ENCODE results near the gene KRTAP12-3.
"Not testable (repeated sequence)": the region's sequence is repeated elsewhere in the genome, so short reads cannot be mapped to it uniquely, and the experiment has no call there.

Gene KRTAP12-3

DNA sequence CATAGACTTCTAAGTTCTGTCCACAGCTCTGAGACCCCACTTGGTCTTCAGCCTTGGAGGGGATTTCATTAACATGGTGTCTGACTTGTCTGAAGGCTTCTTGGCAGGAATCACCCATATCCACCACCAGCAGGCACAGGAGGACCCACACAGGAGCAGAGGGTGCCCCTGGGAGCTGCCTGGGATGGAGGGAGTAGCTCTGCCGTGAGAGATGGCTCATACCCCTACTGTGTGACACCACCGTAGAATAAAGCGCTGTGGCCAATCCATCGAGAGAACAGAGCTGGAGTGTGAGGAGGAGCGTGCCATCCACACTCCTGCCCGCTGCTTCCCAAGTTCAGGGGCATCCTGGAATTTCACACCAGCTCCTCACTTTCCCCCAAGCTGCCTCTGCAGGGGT, 27.3 kb downstream of the KRTAP12-3 start:
- not testable (repeated sequence) for DNase-seq (ENCODE audit: low read depth)

DNA sequence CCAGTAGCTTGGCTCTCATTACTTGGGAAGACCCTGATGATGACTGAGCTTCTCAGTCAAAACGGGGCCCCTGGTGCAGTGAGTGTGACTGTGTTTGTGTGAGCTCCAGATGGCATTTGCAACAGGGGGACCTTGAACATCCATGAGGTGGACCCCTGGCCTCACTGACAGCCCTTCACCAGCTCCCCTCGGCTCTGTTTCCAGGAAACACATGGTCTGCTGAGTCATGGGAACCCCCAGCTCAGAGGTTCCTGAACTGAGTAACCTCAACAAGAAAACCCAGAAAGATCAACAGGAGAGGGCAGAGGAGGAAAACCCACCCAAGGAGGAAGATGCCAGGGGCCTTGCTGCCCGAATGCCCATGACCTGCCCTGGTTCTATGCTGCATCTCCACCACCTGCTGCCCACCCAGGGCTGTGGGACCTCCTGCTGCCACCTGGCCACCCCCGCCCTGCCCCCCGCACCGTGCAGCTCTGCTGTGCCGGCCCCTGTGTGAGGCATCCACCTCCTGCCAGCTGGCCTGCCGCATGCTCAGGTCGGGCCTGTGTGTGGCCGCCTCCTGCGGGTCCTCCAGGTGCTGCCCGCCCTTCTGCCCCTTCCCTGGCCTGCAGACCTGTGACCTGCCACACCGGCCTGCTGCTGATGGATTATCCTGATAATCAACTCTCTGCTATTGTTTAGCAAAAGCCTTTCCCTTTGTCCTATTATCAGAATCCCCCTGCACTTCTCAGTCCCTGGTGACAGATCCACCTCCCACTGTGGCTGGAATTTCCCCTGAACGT, 28.5 kb downstream of the KRTAP12-3 start:
- no peak for DNase-seq (ENCODE audit: low read depth)

DNA sequence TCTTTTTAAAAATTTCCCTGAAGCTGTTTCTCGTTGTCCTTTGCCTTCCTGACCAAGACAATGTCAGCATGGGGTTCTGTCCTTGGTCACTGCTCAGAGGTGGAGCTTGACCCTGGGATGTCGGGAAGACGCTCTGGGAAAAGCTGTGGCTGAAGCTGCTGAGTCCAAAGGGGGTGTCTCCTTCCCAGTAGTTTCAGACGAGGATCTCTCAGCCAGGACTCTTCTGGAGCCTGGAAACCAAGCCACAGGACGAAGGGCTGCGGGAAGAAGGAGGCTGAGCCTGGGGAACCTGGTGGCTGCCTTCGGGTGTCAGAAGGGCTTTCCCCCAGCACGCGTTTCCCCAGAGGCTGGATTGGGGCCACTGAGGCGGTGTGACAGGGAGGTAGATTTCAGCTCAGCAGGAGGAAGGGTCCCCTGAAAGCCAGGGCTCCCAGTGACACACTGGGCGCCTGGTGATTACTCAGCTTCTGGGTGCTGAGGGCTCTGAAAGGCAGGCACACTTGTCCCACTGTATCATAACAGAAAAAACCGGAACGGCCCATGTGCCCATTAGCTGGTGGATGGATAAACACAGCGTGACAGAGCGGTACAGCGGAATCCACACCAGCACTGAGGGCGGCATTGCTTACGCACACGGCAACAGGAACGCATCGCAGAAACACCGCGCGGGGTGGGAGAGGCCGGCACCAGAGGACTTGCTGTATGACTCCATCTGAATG, 29.3 kb downstream of the KRTAP12-3 start:
- no peak for DNase-seq (ENCODE audit: low read depth)

DNA sequence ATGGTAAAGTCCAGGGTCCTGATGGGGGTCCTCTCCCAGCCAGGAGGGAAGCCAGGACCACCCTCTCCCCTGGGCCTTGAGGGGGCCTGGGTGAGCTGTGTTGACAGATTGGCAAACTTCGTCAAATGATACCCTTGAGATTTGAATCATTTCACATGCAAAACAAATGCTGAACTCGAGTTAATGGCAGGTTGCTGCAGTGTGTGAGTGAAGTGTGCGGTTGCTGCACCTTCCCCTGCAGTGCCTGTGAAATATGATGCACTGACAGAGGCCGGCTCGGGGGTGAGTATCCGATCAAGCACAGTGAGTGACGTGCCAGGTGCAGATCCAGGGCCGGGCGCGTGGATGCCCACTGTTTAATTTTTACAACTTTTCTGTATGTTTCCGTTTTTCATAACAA, 29.9 kb downstream of the KRTAP12-3 start:
- DNase-seq (ENCODE audit: low read depth): no peak

DNA sequence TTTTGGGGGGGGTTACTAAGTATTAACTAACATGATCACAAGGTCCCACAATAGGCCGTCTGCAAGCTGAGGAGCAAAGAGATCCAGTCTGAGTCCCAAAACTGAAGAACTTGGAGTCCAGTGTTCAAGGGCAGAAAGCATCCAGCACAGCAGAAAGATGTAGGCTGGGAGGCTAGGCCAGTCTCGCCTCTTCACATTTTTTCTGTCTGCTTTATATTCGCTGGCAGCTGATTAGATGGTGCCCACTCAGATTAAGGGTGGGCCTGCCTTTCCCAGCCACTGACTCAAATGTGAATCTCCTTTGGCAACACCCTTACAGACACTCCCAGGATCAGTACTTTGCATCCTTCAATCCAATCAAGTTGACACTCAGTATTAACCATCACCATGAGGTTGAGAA, 32.0 kb downstream of the KRTAP12-3 start:
- not testable (repeated sequence) for DNase-seq (ENCODE audit: low read depth)

DNA sequence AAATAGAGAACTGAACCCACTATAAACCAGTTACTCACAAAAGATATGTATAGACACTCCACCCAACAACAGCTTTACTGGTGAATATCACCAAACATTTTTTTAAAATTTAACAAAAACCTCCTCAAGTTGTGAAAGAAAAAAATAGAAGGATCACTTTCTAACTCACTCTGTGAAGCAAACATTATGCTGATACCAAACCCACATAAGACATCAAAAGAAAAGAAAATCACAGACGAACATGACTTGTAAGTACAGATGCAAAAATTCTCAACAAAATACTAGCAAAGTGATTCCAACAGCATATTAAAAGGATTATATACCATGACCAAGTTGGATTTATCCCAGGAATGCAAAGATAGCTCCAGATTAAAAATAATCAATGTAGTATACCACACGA, 34.0 kb downstream of the KRTAP12-3 start:
- no peak for DNase-seq (ENCODE audit: low read depth)

DNA sequence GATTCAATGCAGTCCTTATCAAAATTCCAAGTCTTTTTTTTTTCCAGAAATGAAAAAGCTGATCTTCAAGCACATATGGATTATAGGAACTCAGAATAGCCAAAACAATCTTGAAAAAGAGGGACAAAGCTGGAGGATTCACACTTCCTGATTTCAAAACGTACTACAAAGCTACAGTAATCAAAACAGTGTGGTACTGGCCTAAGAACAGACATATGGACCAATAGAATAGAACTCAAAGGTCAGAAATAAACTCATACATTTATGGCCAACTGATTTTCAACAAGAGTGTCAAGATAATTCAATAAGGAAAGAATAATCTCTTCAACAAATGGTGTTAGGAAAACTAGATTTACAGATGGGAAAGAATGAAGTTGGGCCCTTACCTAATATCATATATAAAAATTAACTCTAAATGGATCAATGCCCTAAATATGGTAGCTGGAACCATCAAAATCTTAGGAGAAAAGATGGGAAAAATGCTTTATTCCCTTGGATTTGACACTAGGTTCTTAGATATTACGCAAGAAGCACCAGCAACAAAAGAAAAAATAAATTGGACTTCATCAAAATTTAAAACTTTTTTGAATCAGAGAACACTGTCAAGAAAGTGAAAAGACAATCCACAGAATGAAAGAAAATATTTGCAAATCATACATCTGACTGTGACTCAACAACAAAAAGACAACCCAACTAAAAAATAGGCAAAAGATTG, 35.2 kb downstream of the KRTAP12-3 start:
- DNase-seq (ENCODE audit: low read depth): no peak

DNA sequence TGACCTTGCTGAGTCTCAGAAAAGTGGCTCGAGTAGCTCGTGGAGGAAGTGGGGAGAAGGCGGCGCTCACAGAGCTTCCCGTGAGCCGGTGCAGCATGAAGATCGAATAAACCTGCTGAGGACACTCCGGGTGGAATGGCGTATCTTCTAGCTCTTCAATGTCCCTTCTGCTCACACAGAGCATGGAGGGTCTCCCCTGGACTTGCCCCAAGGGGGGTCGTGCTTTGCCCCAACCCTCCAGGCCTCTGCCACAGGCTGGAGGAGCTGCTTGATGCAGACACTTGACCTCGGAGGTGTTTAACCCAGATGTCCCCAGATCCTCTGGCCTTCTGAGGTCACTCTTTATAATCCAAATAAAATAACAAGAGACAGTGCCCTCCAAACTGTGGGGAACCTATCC, 37.0 kb downstream of the KRTAP12-3 start:
- DNase-seq (ENCODE audit: low read depth): no peak

DNA sequence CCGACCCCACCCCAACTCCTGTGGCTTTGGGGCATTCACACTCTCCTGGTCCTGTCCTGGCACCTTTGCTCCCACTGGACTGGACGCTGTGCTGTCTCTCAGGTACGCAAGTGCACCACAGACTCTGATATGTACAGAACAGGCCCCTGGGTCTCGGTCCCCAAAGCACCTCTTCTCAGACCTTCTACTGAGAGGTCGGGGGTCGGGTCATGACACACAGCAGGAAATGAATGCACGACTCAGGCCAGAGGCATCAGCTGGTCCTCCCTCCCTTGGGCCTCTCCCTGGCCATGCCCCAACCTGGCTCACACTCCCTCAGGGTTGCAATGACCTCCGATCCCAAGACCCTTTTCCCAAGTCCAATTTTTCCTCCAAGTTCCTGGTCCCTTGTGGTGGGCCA, 37.5 kb downstream of the KRTAP12-3 start:
- no peak for DNase-seq (ENCODE audit: low read depth)

DNA sequence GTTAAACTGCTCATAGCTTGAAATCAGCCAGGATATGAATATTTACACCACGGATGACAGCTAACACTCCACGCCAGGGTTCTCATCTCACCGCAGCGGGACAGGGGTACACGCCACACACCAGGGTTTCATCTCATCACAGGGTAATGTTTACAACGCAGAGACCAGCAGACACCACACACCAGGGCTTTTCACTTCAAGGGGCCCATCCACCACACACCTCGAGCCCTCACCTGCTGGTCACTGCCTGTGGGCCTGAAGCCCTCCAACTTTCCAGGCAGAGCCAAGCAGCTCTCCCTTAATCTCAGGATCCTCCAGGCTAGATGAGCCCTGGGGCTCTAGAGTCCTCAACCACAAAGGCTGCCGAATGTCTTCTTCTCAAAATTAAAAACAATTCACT, 37.9 kb downstream of the KRTAP12-3 start:
- no peak for DNase-seq (ENCODE audit: low read depth)

DNA sequence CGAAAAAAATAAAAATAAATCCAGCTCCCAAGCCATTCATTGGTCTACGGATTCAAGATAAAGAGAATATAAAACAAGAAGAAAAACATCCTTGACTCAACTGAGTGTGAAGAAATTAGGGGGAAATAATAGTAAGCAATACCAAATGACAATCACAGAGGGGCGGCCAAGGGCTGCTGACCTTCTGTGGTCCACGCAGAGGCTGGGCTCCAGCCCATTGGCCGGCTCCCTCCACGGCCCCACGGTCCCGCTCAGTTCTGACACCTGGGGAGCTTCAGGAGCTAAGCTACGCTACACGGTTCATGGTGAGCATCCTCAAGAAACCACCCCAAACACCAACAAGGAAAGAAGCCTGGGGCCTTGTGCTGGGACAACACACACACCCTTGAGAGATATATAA, 38.8 kb downstream of the KRTAP12-3 start:
- no peak for DNase-seq (ENCODE audit: low read depth)

DNA sequence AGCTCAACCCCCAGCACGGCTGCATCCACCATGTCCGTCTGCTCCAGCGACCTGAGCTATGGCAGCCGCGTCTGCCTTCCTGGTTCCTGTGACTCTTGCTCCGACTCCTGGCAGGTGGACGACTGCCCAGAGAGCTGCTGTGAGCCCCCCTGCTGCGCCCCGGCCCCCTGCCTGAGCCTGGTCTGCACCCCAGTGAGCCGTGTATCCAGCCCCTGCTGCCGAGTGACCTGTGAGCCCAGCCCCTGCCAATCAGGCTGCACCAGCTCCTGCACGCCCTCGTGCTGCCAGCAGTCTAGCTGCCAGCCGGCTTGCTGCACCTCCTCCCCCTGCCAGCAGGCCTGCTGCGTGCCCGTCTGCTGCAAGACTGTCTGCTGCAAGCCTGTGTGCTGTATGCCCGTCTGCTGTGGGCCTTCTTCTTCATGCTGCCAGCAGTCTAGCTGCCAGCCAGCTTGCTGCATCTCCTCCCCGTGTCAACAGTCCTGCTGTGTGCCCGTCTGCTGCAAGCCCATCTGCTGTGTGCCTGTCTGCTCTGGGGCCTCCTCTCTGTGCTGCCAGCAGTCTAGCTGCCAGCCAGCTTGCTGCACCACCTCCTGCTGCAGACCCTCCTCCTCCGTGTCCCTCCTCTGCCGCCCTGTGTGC, 39.6 kb downstream of the KRTAP12-3 start, which contains the start of gene KRTAP10-12:
Gene KRTAP10-12 (plus strand): TSS at position 1 of the 639 bp plus-strand sequence. CDS start 30 bp downstream, at position 31.
- DNase-seq (ENCODE audit: low read depth): not testable (repeated sequence)

DNA sequence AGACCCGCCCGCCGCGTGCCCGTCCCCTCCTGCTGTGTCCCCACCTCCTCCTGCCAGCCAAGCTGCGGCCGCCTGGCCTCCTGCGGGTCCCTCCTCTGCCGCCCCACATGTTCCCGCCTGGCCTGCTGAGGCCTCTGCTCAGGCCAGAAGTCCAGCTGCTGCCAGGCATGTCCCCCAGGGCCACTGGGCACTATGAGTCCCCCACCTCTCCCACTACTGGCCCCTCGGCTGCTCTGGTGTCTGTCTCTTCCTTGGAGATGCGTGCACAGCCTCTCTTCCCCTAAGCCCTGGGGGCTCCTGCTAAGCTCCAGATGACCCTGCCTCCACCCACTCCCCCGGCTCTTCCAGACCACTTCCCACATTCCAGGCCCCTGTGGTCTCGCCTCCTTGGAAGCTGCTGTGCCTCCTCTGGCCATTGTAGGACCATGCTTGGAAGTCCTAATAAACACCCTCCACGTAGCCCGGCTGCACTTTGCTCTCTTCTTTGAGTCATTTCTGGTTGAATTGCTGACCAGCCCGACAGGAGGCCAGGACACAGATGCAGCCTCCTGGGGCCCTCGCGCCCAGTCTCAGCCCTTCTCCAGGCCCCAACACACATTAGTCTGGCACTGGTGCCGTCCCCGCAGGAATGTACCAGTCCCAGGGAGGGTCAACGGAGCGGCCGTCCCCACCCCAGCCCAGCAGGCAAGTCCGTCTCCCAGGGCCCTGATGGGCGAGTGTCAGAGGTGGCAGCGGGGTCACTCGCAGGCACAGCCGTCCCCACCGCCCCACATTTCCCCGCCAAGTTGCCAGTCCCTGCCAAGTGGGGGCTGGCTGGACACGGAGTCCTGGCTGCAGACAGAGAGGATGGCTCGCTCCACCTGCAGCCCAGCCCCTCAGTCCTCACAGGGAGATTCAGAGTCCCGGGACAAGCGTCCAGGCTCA, 40.3 kb downstream of the KRTAP12-3 start:
- DNase-seq (ENCODE audit: low read depth): no peak

DNA sequence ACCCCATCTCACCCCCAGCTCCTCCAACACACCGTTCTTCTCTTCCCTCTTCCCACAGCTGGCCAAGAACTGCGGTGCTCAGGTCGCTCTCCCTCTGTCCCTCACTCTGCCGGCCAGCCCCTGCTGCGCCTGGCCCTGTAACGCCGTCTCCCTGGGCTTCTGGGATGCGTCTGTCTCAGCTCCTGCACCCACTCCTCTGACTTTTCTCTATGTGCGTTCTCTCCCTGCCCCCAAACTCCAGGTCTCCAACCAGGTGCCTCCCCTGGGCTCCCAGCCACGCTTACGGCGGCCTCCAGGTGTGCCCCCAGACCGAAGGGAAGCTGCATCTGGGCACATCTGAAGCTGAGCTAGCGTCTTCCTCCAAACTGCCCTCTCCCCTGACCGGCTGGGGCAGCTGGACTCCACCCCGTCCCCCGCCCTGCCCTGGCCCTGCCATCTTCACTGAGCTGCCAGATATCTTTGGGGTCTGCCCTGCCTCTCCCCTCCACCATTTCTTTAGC, 41.8 kb downstream of the KRTAP12-3 start:
- DNase-seq (ENCODE audit: low read depth): no peak

DNA sequence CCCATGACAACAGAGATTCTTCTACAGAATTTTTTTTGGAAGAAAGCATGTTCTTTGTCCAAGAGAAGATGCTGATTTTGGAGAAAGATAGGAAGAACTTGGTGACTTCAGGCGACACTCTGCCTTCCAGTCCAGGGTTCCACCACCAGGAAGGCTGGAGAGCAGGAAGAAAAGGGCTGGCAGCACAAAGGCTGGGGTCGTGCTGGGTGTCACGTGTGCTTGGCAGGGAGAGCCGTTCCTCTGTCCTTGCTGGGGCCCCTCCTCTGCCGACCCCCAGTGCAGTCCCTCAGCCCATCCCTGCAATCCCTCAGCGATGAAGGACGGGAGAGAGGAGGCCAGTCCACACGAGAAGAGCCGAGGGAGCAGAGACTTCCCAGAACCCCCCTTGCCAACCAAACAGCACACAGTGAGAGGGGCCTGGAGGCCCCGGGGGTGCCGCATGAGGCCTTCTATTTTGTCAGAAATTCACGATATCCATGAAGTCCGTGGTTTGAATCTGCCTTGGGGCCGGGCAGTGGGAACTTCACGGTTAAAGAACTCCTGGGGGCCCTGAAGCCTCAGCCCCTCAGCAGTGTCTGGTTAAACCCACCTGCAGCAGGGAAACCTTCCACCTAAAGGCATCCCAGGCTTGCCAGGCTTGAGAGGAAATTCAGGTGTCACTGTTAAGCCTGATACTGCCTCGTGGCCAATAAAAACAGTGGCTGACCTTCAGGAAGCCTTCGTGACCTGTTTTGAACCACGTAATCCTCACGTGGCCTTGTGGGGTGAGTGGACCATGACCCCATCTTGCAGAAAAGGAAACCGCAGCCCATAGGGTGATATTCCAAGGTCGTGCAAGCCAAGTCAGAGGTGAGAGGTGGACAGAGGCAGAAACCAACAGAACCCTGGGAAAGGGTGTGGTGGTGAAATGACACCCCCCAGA, 42.6 kb downstream of the KRTAP12-3 start:
- DNase-seq (ENCODE audit: low read depth): no peak

DNA sequence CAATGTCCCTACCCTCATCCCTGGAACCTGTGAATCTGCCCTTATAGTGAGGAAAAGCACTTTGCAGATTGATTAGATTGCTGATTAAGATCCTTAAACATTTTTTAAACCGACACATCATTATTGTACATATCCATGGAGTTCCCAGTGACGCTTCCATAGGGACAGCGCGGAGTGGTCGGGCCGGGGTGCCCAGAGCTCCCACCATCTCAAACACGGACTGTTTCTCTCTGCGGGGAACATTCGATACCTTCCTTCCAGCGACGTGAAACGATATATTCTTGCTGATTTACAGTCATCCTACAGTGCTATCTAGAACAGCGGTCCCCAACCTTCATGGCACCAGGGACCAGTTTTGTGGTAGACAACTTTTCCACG, 43.3 kb downstream of the KRTAP12-3 start:
- no peak for DNase-seq (ENCODE audit: low read depth)

DNA sequence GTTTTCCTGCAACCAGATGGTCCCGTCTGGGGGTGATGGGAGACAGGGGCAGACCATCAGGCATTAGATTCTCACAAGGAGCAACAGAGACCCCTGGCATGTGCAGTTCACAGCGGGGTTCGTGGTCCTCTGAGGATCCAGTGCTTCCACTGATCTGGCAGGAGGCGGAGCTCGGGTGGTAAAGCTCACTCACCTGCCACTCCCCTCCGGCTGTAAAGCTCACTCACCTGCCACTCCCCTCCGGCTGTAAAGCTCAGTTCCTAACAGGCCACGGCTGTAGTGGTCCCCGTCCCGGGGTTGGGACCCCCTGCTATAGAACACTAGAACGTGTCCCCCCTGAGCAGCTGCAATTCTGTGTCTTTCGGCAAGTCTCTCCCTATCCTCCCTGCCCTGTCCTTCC, 43.8 kb downstream of the KRTAP12-3 start:
- DNase-seq (ENCODE audit: low read depth): no peak

DNA sequence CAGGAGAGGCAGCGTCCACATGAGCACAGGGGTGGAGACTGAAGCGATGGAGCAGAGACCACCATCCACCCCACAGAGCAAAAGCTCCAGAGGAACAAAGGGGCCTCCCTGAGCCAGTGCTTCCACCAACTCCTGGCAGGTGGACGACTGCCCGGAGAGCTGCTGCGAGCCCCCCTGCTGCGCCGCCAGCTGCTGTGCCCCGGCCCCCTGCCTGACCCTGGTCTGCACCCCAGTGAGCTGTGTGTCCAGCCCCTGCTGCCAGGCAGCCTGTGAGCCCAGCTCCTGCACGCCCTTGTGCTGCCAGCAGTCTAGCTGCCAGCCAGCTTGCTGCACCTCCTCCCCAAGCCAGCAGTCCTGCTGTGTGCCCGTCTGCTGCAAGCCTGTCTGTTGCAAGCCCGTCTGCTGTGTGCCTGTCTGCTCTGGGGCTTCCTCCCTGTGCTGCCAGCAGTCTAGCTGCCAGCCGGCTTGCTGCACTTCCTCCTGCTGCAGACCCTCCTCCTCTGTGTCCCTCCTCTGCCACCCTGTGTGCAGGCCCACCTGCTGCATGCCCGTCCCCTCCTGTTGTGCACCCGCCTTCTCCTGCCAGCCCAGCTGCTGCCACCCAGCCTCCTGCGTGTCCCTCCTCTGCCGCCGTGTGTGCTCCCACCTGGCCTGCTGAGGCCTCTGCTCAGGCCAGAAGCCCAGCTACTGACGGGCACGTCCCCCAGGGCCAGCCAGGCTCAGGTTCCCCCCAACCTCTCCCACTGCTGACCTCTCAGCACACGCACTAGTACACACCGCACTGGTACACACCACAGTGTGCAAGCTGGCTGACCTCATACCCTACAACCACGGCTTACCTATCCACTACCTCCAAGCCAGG, 44.6 kb downstream of the KRTAP12-3 start:
- DNase-seq (ENCODE audit: low read depth): no peak
